Mucosa of stomach (tissue), 1 donor: ENCODE results near the gene PPA1.
"Not testable (repeated sequence)": the region's sequence is repeated elsewhere in the genome, so short reads cannot be mapped to it uniquely, and the experiment has no call there.

Source experiments
- H3K27me3 ChIP-seq: one replicate; pipeline ENCODE4 v1.7.0; 2013; ENCODE audit warnings: mild to moderate bottlenecking, low read length; ENCODE audit not compliant: control insufficient read depth, insufficient read depth
- H3K36me3 ChIP-seq: one replicate; pipeline ENCODE4 v1.7.0; 2013; ENCODE audit warnings: low read length; ENCODE audit not compliant: control insufficient read depth, insufficient read depth
- H3K4me1 ChIP-seq: one replicate; pipeline ENCODE4 v1.7.0; 2013; ENCODE audit warnings: mild to moderate bottlenecking, low read length; ENCODE audit not compliant: control insufficient read depth, insufficient read depth
- H3K4me3 ChIP-seq: one replicate; pipeline ENCODE4 v1.7.0; 2013; ENCODE audit warnings: low read length
- H3K9ac ChIP-seq: one replicate; pipeline ENCODE4 v1.7.0; 2013; ENCODE audit warnings: mild to moderate bottlenecking, low read length, moderate library complexity
- H3K9me3 ChIP-seq: one replicate; pipeline ENCODE4 v1.7.0; 2013; ENCODE audit warnings: mild to moderate bottlenecking, low read length, moderate library complexity; ENCODE audit not compliant: control insufficient read depth
- donor health status: Pancreatic carcinoma.

The PPA1 gene

GRCh38 chr10:70250961-70251680, 17.9 kb upstream of the PPA1 start:
- no peaks in the 10 kb centered on the region for H3K9me3 ChIP-seq
- H3K4me1 ChIP-seq = peaks cover 25% of the 10 kb centered on the region
- no peak overlapping the region for H3K4me3 ChIP-seq
- H3K27me3 ChIP-seq = peaks cover 16% of the 10 kb centered on the region
- no peaks in the 10 kb centered on the region for H3K36me3 ChIP-seq
- H3K9ac ChIP-seq = no peak overlapping the region

- no peak overlapping the region for H3K4me3 ChIP-seq
- no peaks in the 10 kb centered on the region for H3K4me1 ChIP-seq
- H3K9me3 ChIP-seq = no peaks in the 10 kb centered on the region
- no peaks in the 10 kb centered on the region for H3K36me3 ChIP-seq
- H3K9ac ChIP-seq = no peak overlapping the region
- no peaks in the 10 kb centered on the region for H3K27me3 ChIP-seq
Measured at GRCh38 chr10:70247360-70247759, 14.1 kb upstream of the PPA1 start.

DNA sequence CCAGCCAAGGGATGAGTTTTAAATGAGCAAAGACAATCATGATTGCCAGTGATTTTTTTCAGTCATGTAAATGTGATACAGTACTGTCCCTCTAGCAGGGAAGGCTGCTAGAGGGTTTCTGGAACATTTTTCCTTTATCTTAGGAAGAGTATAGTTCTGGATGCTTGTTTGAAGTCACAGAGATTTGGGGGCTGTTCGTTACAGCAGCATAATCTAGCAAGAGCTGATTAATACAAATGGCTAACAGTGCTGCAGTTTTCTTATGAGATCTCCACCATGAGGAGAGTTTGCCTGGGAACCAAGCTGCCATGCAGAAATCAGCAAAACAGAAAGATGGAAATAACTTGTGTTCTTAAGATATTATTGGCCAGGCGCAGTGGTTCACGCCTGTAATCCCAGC, 7.9 kb upstream of the PPA1 start:
- Histone ChIP-seq H3K4me1 (no peaks in the 10 kb centered on the region), H3K27me3 (no peaks in the 10 kb centered on the region), H3K36me3 (no peaks in the 10 kb centered on the region), H3K9ac (no peak overlapping the region), H3K4me3 (no peak overlapping the region), H3K9me3 (no peaks in the 10 kb centered on the region)

DNA sequence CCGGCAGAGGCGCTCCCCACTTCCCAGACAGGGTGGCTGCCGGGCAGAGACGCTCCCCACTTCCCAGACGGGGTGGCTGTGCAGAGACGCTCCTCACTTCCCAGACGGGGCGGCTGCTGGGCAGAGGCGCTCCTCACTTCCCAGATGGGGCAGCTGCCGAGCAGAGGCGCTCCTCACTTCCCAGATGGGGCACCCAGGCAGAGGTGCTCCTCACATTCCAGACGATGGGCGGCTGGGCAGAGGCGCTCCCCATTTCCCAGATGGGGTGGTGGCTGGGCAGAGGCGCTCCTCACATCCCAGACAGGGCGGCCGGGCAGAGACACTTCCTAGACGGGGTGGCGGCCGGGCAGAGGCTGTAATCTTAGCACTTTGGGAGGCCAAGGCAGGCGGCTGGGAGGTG, 6.8 kb upstream of the PPA1 start:
- H3K4me1 ChIP-seq, H3K9me3 ChIP-seq, H3K36me3 ChIP-seq, H3K27me3 ChIP-seq, H3K9ac ChIP-seq, H3K4me3 ChIP-seq: not testable (repeated sequence)

DNA sequence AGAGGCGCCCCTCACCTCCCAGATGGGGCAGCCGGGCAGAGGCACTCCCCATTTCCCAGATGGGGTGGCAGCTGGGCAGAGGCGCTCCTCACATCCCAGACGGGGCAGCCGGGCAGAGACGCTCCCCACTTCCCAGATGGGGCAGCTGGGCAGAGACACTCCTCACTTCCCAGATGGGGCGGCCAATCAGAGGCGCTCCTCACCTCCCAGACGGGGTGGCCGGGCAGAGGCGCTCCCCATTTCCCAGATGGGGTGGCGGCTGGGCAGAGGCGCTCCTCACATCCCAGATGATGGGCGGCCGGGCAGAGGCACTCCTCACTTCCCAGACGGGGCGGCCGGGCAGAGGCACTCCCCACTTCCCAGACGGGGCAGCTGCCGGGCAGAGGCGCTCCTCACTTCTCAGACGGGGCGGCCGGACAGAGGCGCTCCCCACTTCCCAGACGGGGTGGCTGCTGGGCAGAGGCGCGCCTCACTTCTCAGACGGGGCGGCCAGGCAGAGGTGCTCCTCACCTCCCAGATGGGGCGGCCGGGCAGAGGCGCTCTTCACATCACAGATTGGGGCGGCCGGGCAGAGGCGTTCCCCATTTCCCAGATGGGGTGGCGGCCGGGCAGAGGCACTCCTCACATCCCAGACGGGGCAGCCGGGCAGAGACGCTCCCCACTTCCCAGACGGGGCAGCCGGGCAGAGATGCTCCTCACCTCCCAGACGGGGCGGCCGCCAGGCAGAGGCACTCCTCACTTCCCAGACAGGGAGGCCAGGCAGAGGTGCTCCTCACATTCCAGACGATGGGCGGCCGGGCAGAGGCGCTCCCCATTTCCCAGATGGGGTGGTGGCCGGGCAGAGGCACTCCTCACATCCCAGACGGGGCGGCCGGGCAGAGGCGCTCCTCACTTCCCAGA, 6.1 kb upstream of the PPA1 start:
- not testable (repeated sequence) for H3K4me1 ChIP-seq, H3K4me3 ChIP-seq, H3K36me3 ChIP-seq, H3K9me3 ChIP-seq, H3K27me3 ChIP-seq, H3K9ac ChIP-seq

DNA sequence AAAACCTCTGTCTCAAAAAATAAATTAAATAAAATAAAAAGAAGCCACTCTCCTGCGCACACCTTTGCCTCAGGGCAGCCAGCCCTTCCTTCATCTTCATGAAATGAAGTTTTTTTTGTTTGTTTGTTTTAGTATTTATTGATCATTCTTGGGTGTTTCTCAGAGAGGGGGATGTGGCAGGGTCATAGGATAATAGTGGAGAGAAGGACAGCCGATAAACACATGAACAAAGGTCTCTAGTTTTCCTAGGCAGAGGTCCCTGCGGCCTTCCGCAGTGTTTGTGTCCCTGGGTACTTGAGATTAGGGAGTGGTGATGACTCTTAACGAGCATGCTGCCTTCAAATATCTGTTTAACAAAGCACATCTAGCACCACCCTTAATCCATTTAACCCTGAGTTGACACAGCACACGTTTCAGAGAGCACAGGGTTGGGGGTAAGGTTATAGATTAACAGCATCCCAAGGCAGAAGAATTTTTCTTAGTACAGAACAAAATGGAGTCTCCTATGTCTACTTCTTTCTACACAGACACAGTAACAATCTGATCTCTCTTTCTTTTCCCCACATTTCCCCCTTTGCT, 4.8 kb upstream of the PPA1 start:
- not testable (repeated sequence) for H3K27me3 ChIP-seq, H3K4me3 ChIP-seq, H3K36me3 ChIP-seq, H3K9ac ChIP-seq, H3K9me3 ChIP-seq, H3K4me1 ChIP-seq

GRCh38 chr10:70234668-70235447, 1.6 kb upstream of the PPA1 start:
- Histone ChIP-seq H3K9me3 (no peaks in the 10 kb centered on the region), H3K27me3 (no peaks in the 10 kb centered on the region), H3K4me1 (peaks cover 11% of the 10 kb centered on the region), H3K4me3 (no peak overlapping the region), H3K9ac (no peak overlapping the region), H3K36me3 (no peaks in the 10 kb centered on the region)

GRCh38 chr10:70233939-70234300, 691 bp upstream of the PPA1 start:
- Histone ChIP-seq H3K4me3 (peak overlapping the region; percentile 93), H3K27me3 (no peaks in the 10 kb centered on the region), H3K36me3 (no peaks in the 10 kb centered on the region), H3K9me3 (no peaks in the 10 kb centered on the region), H3K9ac (peak overlapping the region; percentile 98), H3K4me1 (peaks cover 12% of the 10 kb centered on the region)

- peaks cover 21% of the 10 kb centered on the region for H3K4me1 ChIP-seq
- H3K4me3 ChIP-seq = peak overlapping the region; percentile 93
- H3K27me3 ChIP-seq = no peaks in the 10 kb centered on the region
- no peaks in the 10 kb centered on the region for H3K9me3 ChIP-seq
- peak overlapping the region; percentile 98 for H3K9ac ChIP-seq
- no peaks in the 10 kb centered on the region for H3K36me3 ChIP-seq
Measured at GRCh38 chr10:70232859-70233108, 445 bp downstream of the PPA1 start.

DNA sequence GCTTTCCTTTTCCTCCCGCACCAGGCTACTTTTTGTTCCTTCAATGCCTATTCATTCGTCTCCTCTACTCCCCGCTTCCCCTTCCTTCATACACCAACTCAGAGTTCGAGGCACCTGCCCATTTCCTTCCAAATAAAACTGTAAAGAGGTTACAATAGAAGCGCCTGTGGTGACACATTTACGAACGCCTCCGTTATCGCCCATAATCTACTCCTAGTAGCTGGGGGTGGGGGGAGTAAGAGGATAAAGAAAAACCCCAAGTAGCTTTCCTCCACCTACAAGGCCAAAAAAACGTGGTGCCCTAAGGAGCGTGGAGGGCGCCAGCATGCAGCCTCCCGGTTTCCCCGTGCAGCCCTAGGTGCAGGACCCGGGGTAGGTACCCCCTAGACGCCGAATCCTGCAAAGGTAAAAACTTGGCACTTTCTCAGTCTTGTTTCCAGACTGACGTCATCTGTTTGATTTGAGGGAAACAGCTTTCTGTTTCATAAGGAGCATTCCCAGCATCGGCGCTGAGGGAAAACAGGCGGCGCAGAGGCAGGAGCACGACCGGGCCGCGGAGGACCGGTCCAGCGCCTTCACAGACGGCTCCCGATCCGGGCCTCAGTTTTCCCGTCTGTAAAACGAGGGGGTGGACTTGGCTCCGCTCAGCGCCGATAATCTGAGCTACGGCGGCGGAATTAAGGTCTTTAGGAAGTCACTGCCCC, 922 bp downstream of the PPA1 start:
- Histone ChIP-seq H3K36me3 (no peaks in the 10 kb centered on the region), H3K4me1 (peaks cover 21% of the 10 kb centered on the region), H3K9ac (peak overlapping the region; percentile 98), H3K27me3 (no peaks in the 10 kb centered on the region), H3K4me3 (peak overlapping the region; percentile 93), H3K9me3 (no peaks in the 10 kb centered on the region)

DNA sequence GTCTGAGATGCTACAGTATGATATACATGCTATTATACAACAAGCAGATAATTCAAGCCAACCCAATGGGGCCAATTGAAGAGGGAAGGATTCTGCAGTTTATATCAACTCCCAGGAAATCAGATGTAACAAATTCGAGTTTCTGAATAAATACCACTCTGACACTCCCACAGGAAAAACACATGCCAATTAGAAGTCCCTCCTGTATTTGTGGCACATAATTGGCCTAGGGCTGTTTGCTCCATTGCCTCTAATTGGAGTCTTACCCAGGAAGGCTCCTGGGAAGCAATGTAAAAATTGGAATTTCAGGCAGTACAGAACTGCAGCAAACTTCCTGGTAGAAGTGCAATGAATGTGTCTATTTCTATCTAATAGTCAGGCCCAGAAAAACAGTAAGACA, 4.7 kb downstream of the PPA1 start:
- H3K27me3 ChIP-seq = no peaks in the 10 kb centered on the region
- peaks cover 18% of the 10 kb centered on the region for H3K4me1 ChIP-seq
- H3K4me3 ChIP-seq = no peak overlapping the region
- H3K9ac ChIP-seq = no peak overlapping the region
- no peaks in the 10 kb centered on the region for H3K9me3 ChIP-seq
- H3K36me3 ChIP-seq = no peaks in the 10 kb centered on the region
